Activated T-helper 2 cell treated with anti-CD3 and anti-CD28 coated beads, Interferon-gamma antibody, Interleukin-2, Interleukin-4, amounts not matched to agents 10 μg/mL and 5 μg/mL and 100 μg/mL, durations not matched to agents 14 hours and 24 hours and 36 hours (primary cell): ENCODE results near the gene RASSF5. TPM values are rescaled to one million over a fixed set of nuclear protein-coding genes. Genes with fewer than 3 reads are reported as not detected.
"Not testable (repeated sequence)": the region's sequence is repeated elsewhere in the genome, so short reads cannot be mapped to it uniquely, and the experiment has no call there.

Source experiments
- DNase-seq: peaks from one replicate; pipeline ENCODE4 v3.0.0; 2021; ENCODE audit warnings: low spot score
- H3K27ac Mint-ChIP-seq: one replicate; pipeline ENCODE4 v1.8.0; 2021; ENCODE audit warnings: mixed read lengths
- H3K27me3 Mint-ChIP-seq: one replicate; pipeline ENCODE4 v1.8.0; 2021; ENCODE audit warnings: low read depth, mixed read lengths
- H3K36me3 Mint-ChIP-seq: one replicate; pipeline ENCODE4 v1.8.0; 2021; ENCODE audit warnings: low read depth, mixed read lengths
- H3K4me1 Mint-ChIP-seq: one replicate; pipeline ENCODE4 v1.8.0; 2021; ENCODE audit warnings: low read depth, mixed read lengths
- H3K4me3 Mint-ChIP-seq: one replicate; pipeline ENCODE4 v1.8.0; 2021; ENCODE audit warnings: low read depth, mild to moderate bottlenecking, moderate library complexity, mixed read lengths
- H3K9me3 Mint-ChIP-seq: one replicate; pipeline ENCODE4 v1.8.0; 2021; ENCODE audit warnings: mixed read lengths
- intact Hi-C: fragments of 100-400 bp; cut with micrococcal nuclease; formaldehyde crosslinking; loops from one replicate; pipeline ENCODE4 v1.15.1; 2023
- total RNA-seq: library from RNA; stranded (reverse); gene quantifications from 2 replicates; pipeline ENCODE4 v1.2.3, GENCODE V29; 2022

The RASSF5 gene
- total RNA-seq, 1 donor from 2014 or later: 182 TPM

DNA sequence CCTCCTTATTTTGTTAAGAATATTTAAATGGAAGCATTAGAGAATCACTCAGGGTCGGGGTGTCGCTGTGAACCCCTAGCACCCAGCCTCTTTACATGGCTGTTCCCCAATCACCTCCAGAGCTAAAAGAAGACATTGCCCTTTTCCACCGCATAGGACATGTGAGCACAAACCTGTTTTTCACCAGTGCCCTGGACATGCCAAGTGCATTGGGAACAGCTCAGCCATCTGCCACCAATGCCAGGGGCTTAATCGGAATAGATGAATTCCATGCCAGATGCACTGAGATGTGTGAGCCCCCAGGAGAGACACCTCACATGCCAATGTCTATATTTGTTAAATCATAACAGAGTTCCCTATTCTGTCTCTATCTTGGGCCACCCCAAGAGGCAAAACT is 71.6 kb downstream of the RASSF5 start:
- Mint-ChIP-seq H3K9me3 (no peaks in the 10 kb centered on the region), H3K36me3 (peaks cover 90% of the 10 kb centered on the region), H3K27ac (peak overlapping the region; percentile 98), H3K4me1 (peaks cover 95% of the 10 kb centered on the region), H3K4me3 (peak overlapping the region; percentile 55), H3K27me3 (no peaks in the 10 kb centered on the region)
- intact Hi-C loops: no loop called here
- DNase-seq: no peak

DNA sequence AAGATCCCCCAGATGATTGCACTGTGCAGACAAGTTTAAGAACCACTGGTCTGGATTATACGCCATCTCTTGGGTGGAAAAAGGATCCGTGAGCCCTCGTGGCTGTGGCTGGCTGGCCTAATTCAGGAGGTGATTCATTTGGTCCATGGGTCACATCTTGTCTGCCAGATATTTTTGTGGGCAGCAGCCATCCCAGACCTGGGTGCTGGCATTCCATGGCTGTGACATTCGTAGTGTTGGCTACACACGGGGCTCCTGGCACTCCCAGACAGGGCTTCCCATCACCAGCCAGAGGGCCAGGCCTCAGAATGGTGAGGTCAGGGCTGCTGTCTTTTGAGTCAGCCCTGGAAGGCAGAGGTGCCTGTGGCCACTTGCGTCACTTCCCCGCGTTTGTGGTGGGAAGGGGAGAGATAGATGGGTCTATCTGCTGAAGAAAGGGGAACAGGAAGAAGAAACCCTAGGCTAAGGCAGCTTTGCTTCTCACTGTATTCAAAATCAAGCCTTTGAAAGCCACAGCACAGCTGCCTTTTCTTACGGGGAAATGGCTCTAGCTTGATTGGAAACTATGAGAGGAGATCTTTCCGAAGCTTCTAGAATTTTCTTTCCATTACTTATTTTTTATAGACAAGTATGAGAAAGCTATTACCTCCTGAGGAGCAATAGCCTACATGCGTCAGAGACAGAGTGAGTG is 72.6 kb downstream of the RASSF5 start:
- Mint-ChIP-seq H3K9me3 (no peaks in the 10 kb centered on the region), H3K4me1 (peaks cover 89% of the 10 kb centered on the region), H3K27ac (peak overlapping the region; percentile 98), H3K36me3 (peaks cover 92% of the 10 kb centered on the region), H3K4me3 (peak overlapping the region; percentile 79), H3K27me3 (no peaks in the 10 kb centered on the region)
- peak; percentile 85 for DNase-seq
- intact Hi-C loops: loop anchor here (1.0 to 5.0 kb wide), 5 partner anchors 10 to 103 kb away; no protein-coding TSS in a partner anchor

- intact Hi-C loops: loop anchor here (1.0 to 5.0 kb wide), 5 partner anchors 10 to 103 kb away; no protein-coding TSS in a partner anchor
- no peaks in the 10 kb centered on the region for H3K9me3 Mint-ChIP-seq
Measured at GRCh38 chr1:206580438-206581113, 73.2 kb downstream of the RASSF5 start.

DNA sequence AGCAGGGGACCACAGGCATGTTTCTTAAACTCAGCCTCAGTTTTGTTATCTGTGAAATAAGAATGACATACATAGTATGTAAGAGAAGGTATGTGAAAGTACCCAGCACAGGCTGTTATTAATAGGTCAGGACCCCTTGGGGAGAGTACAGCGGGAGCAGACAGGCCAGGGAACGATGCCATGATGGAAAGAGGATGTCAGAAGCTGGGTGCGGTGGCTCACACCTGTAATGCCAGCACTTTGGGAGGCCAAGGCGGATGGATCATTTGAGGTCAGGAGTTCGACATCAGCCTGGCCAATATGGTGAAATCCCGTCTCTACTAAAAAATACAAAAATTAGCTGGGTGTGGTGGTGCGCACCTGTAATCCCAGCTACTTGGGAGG is 73.8 kb downstream of the RASSF5 start:
- not testable (repeated sequence) for H3K9me3 Mint-ChIP-seq, DNase-seq, H3K27me3 Mint-ChIP-seq
- Mint-ChIP-seq H3K4me1 (peaks cover 83% of the 10 kb centered on the region), H3K27ac (peak overlapping the region; percentile 98), H3K4me3 (peak overlapping the region; percentile 79), H3K36me3 (peaks cover 95% of the 10 kb centered on the region)
- intact Hi-C loops: loop anchor here (5.0 kb wide), 1 partner anchor 104 kb away; no protein-coding TSS in a partner anchor

More at GRCh38 chr1:206580438-206581113, 73.2 kb downstream of the RASSF5 start:
- Mint-ChIP-seq H3K27me3 (no peaks in the 10 kb centered on the region), H3K27ac (peak overlapping the region; percentile 98), H3K4me1 (peaks cover 85% of the 10 kb centered on the region), H3K4me3 (peak overlapping the region; percentile 79), H3K36me3 (peaks cover 94% of the 10 kb centered on the region)
- DNase-seq: no peak

GRCh38 chr1:206581571-206581981 is 74.2 kb downstream of the RASSF5 start:
- Mint-ChIP-seq H3K9me3 (no peaks in the 10 kb centered on the region), H3K27me3 (no peaks in the 10 kb centered on the region), H3K4me1 (peaks cover 83% of the 10 kb centered on the region), H3K36me3 (peaks cover 95% of the 10 kb centered on the region), H3K4me3 (peak overlapping the region; percentile 79), H3K27ac (peak overlapping the region; percentile 98)
- no peak for DNase-seq
- intact Hi-C loops: loop anchor here (5.0 kb wide), 1 partner anchor 104 kb away; no protein-coding TSS in a partner anchor

- no peak for DNase-seq
- H3K9me3 Mint-ChIP-seq: no peaks in the 10 kb centered on the region
- no peaks in the 10 kb centered on the region for H3K27me3 Mint-ChIP-seq
- intact Hi-C loops: loop anchor here (2.0 to 5.0 kb wide), 2 partner anchors 76 to 105 kb away; partner anchors contain the start of gene RASSF5
- H3K4me1 Mint-ChIP-seq: peaks cover 83% of the 10 kb centered on the region
- H3K4me3 Mint-ChIP-seq: peak overlapping the region; percentile 77
- peak overlapping the region; percentile 98 for H3K27ac Mint-ChIP-seq
- H3K36me3 Mint-ChIP-seq: peaks cover 98% of the 10 kb centered on the region
Measured at GRCh38 chr1:206582537-206582936, 75.2 kb downstream of the RASSF5 start.

- intact Hi-C loops: loop anchor here (1.0 to 5.0 kb wide), 4 partner anchors 24 to 106 kb away; partner anchors contain the start of gene RASSF5
- Mint-ChIP-seq H3K27ac (peak overlapping the region; percentile 98), H3K4me1 (peaks cover 83% of the 10 kb centered on the region), H3K36me3 (peaks cover 98% of the 10 kb centered on the region), H3K9me3 (no peaks in the 10 kb centered on the region), H3K4me3 (peak overlapping the region; percentile 77), H3K27me3 (no peaks in the 10 kb centered on the region)
- DNase-seq: no peak
Measured at GRCh38 chr1:206582971-206583706, 75.8 kb downstream of the RASSF5 start.

- no peaks in the 10 kb centered on the region for H3K9me3 Mint-ChIP-seq
- DNase-seq: peak; percentile 69
- peak overlapping the region; percentile 98 for H3K27ac Mint-ChIP-seq
- H3K4me1 Mint-ChIP-seq: peaks cover 81% of the 10 kb centered on the region
- peaks cover 98% of the 10 kb centered on the region for H3K36me3 Mint-ChIP-seq
- H3K27me3 Mint-ChIP-seq: no peaks in the 10 kb centered on the region
- intact Hi-C loops: loop anchor here (1.0 to 5.0 kb wide), 4 partner anchors 25 to 107 kb away; partner anchors contain the start of gene RASSF5
- peak overlapping the region; percentile 77 for H3K4me3 Mint-ChIP-seq
Measured at GRCh38 chr1:206583707-206584648, 76.6 kb downstream of the RASSF5 start.

DNA sequence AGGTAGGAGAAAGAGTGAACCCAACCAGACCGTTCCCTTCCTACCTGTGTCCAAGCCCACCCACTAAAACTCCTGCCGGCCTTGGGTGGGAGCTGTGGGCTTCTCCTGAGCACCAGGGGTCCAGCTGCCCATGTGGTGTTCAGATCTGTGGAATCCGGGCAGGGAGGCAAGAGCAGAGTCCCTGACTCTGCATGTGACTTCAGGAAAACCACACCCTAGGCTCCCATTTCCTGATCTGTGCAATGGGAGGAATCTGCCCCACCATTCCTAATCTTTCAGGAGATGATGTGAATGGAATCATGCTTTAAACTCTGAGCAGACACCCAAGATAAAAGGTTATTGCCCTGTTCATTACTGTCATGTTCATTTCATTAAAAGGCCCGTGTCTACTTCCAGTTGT is 77.4 kb downstream of the RASSF5 start:
- Mint-ChIP-seq H3K4me1 (peaks cover 80% of the 10 kb centered on the region), H3K4me3 (no peak overlapping the region), H3K9me3 (no peaks in the 10 kb centered on the region), H3K36me3 (peaks cover 96% of the 10 kb centered on the region), H3K27me3 (no peaks in the 10 kb centered on the region), H3K27ac (peak overlapping the region; percentile 68)
- intact Hi-C loops: loop anchor here (5.0 kb wide), 1 partner anchor 107 kb away; no protein-coding TSS in a partner anchor
- DNase-seq: no peak

GRCh38 chr1:206586501-206587445 is 79.4 kb downstream of the RASSF5 start:
- intact Hi-C loops: no loop called here
- peaks cover 93% of the 10 kb centered on the region for H3K36me3 Mint-ChIP-seq
- no peaks in the 10 kb centered on the region for H3K9me3 Mint-ChIP-seq
- peaks cover 79% of the 10 kb centered on the region for H3K4me1 Mint-ChIP-seq
- DNase-seq: no peak
- H3K27me3 Mint-ChIP-seq: no peaks in the 10 kb centered on the region
- peak overlapping the region; percentile 97 for H3K27ac Mint-ChIP-seq
- no peak overlapping the region for H3K4me3 Mint-ChIP-seq

- Mint-ChIP-seq H3K27ac (peak overlapping the region; percentile 97), H3K36me3 (peaks cover 94% of the 10 kb centered on the region), H3K27me3 (no peaks in the 10 kb centered on the region), H3K9me3 (no peaks in the 10 kb centered on the region), H3K4me3 (no peak overlapping the region), H3K4me1 (peaks cover 77% of the 10 kb centered on the region)
- intact Hi-C loops: no loop called here
- DNase-seq: no peak
Measured at GRCh38 chr1:206587904-206588303, 80.6 kb downstream of the RASSF5 start.
